HG03575 (cell line): Measurements from ENCODE around the gene TMEM271.
"Not testable (repeated sequence)": the region's sequence is repeated elsewhere in the genome, so short reads cannot be mapped to it uniquely, and the experiment has no call there.

Experiments used
- ATAC-seq: cut with Tn5 transposase; IDR thresholded peaks from one replicate; pipeline ENCODE4 v1.9.1; 2021; ENCODE audit not compliant: unreplicated experiment, insufficient number of reproducible peaks, low FRiP score; ENCODE audit errors: extremely low read depth

TMEM271 gene

DNA sequence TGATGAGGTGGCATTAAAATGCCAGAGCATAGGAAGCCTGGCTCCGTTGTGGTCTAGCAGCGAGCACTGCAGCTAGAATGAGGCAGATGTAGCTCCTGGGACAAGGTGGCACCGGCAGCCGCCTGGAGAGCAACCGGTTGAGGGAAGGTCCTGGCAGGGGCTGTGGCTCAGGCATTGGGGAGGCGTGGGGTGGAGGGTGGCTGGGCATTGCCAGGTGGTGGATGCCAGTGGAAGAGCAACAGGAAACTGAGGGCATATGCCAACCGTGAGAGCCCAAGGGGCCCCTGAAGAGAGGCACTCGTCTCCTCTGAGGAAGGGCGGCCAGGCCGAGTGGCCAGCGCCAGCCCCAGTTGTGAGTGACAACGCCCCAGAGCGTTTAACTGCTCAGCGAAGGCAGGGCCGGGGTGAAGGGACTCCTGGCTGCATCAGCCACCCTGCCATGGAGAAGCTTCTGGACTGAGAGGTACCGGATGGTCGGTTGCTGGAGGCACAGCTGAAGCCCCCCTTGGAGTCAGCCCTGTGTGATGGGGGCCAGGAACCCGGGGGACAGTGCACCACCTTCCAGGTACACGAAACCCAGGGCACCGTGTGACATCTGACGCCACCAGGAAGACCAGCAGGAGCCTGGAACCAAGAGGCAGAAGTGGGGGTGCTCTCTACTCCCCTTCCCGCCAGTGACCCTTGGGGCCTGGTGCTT lies 36.1 kb upstream of the TMEM271 start:
- no peak for ATAC-seq

DNA sequence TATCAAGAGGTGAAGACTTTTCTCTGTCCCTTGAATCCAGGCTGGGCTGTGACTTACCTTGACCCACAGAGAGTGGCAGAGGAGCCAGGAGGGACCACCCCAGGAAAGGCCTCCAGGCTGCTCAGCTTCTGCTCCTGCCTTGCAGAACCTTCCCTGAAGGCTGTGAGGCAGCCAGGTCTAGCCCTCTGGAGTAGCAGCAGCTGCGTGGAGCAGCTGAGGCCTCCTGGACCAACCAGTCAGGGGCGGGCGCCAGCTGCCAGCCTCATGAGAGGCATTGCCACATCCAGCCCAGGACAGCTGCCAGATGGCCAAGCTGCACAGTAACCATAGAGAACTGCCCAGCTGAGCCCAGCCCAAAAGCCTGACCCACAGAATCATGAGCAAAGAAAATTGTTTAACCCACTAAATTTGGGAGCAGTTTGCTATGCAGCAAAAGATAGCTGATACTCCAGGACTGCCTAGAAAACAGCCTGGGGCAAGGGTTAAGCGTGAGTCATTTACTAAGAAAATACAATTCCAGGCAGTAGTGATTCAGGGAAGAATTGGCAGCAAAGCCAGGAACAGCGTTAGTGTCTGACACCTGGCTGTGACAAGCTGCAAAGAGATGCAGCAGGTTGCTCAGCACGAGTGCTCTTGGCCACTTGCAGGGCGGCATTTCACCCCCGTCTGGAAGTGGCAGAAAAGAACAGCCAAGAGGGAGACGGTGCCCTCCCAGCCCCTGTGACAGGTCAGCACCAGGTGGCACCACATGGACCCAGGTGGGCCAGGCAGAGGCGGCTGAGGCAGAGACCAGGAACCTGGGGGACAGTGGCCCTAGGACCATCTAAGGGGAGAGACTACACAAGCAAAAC lies 34.5 kb upstream of the TMEM271 start:
- ATAC-seq, result no peak

DNA sequence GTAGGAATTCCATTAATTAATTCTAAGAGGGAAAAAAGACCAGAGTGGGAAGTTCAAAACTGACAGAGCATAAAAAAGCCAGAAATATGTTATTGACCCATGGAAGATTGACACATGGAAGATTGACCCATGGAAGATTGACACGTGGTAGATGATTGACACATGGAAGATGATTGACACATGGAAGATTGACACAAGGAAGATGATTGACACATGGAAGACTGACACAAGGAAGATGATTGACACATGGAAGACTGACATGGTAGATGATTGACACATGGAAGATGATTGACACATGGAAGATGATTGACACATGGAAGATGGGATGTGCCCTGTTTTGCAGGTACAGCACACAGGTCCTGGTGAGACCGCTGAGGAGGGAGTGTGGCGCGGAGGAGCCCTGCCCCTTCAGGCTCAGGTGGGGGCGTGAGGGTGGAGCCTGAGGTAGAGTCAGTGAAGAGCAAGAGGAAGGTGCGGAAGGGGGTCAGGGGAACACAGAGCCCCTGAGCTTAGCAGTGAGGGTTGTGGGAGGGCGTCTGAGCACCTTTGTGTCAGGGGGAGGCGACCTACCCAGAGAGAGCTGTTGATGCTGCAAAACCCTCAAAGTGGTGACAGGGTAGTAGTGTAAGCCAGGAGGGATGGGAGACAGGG lies 33.4 kb upstream of the TMEM271 start:
- no peak for ATAC-seq

DNA sequence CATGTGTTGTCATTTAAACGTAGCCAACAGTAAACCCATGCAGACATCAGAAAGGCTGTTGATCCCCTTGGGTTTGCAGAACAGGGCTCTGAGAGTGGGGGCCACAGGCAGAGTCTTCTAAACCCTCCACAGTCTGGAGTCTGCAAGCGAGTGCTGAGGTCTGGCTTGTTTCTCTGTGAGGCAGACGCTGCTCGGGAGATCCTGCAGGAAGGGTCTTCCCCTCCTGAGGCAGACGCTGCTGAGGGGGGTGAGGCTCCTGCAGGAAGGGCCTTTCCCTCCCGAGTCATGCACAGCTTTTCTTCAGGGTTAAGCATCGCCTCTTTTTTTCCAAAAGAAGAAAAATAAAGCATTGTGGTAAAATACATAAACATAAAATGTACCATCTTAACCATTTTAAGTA lies 32.1 kb upstream of the TMEM271 start:
- ATAC-seq, result no peak

DNA sequence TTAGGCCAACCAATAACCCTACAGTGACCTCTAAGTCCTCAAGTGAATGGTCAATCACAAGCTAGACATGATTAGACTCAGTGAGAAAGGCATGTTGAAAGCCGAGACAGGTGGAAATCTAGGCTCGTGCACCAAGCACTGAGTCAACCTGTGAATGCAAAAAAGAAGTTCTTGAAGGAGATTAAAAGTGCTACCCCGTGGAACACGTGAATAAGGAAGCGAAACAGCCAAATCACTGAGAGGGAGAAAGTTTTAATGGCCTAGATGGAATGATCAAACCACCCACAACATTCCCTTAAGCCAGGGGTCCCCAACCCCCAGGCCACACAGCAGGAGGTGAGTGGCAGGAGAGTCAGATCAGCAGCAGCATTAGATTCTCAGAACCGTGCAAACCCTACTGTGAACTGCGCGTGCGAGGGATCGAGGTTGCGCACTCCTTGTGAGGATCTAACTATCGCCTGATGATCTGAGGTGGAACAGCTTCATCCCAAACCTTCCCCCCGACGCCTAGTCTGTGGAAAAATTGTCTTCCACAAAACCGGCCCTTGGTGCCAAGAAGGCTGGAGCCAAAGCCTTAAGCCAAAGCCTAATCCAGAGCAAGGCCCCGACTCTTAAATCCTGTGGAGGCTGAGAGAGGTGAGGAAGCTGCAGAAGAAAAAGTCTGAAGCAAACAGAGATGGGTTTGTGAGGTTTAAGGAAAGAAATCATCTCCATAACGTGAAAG lies 29.8 kb upstream of the TMEM271 start:
- no peak for ATAC-seq

DNA sequence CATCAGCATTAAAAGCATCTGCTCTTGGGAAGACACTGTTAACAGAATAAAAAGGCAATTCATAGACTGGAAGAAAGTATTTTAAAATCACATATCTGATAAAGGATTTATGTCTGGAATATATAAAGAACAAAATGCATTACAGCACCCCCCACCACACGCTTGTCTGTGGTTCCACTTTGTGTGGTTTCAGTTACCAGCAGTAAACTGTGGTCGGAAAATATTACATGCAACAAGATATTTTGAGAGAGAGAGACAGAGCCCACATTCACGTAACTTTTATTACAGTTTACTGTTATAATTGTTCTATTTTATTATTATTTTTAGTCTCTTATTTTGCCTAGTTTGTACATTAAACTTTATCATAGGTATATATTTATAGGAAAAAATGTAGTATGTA lies 28.0 kb upstream of the TMEM271 start:
- no peak for ATAC-seq

DNA sequence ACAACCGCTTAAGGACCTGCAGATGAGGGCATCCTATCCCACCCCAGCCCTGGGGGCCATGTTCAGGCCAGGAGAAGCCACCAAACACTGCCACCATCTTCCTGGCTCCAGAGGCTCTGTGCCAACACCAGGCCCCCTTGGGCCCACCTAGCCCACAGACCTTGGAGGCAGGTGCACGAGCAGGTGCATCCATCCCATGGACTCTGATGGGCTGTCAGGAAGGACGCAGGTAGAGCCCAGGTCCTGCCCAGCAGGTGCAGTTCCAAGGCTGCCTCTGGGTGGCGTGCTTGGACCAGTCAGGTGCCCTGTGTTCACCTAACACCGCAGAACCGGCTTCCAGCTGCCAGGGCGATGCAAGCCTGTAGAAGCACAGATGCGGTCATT lies 26.5 kb upstream of the TMEM271 start:
- ATAC-seq, result no peak

DNA sequence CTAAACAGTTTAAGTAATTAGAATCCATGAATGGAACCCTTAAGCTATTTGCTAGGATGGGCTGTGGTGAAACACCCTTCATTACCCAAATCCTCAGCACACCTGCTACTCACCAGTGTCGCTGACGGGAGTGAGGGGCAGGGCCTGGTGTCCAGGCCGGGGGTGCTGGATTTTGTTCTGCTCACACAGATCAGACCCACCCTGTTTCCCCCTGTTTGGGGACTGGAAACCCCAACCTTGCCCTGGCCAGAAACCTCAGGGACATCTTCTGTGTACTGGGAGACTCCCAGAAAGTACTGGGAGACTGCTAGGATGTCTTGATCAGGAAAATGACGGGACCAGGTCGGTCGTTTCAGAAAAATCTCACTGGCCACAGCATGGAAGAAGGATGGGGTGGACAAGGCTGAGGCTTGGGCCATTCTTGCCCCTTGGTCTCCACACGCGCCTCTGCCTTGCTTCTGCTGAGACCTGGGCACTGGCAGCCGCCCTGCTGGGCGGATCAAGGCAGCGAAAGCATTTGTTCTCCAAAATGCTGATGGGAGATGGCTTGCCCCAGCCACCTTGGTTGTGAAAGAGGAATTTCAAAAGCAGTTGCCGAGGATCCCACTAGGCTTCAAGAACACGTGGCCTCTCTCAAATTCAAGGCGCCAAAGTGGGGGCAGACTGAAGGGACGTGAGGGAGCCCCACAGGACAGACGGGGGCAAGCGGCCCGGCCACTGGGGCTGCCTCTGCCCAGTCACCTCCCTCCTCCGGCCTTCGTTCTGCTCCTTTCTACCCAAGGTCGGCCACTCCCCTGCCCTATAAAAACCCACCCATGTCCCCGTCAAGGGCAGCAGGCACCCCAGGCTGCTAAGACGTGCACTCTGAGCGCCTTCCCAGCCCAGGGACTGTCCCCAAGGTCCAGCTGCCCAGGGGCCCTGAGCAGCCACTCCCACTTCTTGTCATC lies 25.8 kb upstream of the TMEM271 start:
- ATAC-seq, result no peak

DNA sequence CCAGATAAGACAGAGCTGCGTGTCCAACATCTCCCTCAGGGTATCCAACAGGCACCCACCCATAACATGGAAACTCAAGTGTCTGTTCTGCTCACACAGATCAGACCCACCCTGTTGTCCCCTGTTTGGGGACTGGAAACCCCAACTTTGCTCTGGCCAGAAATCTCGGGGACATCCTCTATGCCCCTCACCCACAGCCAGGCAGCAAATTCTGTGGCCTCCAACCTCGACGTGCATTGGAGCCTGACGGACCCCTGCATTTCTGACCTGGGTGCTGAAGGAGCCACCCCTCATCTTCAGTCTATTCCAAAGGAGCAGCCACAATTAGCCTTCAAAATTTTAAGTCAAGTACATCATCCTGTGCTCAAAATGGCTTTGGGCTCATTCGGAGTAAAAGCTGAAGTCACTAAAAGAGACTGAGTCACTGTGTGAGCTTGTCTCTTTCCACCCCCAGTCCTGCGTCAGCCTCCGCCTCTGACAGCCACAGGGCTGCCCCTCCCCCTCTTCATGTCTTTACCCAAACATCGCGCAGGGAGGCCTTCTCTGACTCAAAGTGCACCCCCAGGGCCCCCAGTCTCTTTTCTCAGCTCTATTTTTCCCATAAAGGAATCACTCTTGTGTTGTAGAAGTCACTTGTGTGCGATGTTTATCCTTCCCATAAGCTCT lies 24.9 kb upstream of the TMEM271 start:
- ATAC-seq, result no peak

DNA sequence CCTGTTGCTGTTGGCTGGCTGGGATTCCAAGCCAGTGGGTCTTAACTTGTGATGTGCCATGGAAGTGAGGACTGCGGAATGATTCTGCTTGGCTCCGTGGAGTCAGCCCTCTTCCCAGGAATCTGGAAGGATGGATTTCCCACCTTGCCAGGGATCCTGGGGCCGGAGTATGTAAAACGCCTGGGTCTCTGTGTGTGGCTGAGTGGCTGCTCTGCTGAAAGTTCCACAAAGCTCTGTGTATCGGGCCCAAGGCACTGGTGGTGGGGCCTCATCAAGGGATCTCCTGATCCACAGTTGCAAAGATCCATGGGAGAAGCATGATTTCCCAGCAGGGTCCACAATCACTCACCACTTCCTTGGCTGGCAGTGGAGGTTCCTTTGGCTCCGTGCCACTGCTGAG lies 24.1 kb upstream of the TMEM271 start:
- no peak for ATAC-seq

DNA sequence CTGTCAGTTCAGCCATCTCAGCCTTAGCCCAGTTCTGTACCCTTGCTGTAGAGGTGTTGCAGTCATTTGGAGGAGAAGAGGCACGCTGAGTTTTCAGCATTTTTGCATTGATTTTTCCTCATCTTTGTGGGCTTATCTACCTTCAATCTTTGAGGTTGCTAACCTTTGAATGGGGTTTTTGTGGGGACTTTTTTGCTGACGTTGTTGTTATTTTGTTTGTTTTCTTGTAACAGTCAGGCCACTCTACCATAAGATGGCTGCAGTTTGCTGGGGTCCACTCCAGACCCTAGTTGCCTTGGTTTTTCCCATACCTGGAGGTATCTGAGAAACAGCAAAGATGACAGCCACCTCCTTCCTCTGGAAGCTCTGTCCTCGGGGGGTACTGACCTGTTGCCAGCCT lies 22.8 kb upstream of the TMEM271 start:
- no peak for ATAC-seq

DNA sequence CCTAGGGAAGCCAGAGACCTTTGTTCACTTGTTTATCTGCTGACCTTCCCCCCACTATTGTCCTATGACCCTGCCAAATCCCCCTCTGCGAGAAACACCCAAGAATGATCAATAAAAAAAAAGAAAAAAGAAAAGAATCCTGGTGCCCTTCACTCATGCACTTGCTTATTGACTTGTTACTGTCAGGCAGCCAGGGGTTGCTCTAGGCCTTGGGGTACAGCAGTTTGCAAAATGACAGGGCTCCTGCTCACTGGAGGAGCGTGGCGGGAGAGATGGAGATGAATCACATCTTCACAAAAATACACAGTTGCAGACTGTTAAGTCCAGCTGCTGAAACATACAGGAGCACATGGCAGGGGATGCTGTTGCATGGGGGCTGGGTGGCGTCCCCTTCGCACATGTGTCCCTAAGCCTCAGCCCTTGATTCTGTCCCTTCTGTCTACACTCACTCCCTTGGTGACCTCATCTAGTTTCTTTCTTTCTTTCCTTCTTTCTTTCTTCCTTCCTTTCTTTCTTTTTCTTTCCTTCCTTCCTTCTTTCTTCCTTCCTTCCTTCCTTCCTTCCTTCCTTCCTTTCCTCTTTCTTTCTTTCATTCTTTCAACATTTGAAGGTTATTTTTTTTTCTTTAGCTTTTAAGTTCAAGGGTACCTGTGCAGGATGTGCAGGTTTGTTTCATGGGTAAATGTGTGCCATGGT lies 16.9 kb upstream of the TMEM271 start:
- no peak for ATAC-seq

DNA sequence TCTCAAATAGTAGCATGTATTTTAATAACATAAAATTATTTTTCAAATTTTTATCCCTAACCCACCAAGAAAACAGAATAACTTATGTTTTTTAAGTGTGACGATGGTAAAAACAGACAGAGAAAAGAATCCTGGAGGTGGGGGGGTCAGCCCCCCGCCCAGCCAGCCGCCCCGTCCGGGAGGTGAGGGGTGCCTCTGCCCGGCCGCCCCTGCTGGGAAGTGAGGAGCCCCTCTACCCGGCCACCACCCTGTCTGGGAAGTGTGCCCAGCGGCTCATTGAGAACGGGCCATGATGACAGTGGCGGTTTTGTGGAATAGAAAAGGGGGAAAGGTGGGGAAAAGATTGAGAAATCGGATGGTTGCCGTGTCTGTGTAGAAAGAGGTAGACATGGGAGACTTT lies 16.1 kb upstream of the TMEM271 start:
- ATAC-seq, result not testable (repeated sequence)

DNA sequence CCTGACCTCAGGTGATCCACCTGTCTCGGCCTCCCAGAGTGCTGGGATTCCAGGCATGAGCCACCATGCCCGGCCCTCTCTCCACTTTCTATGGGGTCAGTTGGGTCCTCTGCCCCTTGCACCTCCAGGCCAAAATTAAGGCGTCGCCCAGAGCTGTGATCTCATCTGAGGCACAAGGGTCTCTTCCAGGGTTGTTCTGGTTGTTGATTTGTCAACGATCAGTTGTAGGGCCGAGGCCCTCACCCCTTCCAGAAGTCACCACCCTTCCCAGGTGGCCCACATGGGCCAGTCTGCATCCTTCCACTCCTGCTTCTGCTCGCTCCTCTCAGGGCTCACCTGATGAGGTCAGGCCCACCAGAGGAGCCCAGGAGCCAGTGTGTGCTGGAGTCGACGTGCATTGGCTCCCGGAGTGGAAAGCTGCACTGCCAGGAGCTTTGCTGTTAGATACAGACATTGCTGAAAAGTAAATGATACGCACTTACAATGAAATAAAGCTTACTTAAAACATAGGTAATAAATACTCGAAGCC lies 14.3 kb upstream of the TMEM271 start:
- no peak for ATAC-seq

DNA sequence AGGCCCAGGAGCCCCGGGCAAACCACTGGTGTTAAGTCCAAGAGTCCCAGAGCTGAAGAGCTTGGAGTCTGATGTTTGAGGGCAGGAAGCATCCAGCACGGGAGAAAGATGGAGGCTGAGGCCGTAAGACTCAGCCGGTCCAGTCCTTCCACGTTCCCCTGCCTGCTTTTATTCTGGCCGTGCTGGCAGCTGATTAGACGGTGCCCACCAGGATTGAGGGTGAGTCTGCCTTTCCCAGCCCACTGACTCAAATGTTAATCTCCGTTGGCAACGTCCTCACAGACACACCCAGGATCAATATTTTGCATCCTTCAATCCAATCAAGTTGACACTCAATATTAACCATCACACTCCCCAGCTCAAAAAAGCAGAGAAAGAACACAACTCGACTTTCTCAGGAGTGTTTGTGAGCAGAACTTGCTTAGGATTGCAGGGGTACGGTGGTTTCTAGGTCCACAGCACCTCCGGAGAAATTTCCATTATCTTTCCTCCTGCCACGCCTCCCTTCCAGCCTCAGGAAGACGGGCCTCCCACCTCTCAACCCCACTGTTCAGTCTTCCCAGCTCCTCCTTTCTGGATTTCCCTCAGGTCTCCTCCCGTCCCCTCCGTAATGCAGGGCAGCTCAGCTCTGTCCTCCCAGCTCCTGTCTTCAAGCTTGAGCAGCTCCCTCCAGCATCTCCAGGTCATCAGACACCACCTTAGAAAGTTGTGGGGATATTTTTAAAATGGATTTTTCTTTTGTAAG lies 13.3 kb upstream of the TMEM271 start:
- ATAC-seq, result no peak

DNA sequence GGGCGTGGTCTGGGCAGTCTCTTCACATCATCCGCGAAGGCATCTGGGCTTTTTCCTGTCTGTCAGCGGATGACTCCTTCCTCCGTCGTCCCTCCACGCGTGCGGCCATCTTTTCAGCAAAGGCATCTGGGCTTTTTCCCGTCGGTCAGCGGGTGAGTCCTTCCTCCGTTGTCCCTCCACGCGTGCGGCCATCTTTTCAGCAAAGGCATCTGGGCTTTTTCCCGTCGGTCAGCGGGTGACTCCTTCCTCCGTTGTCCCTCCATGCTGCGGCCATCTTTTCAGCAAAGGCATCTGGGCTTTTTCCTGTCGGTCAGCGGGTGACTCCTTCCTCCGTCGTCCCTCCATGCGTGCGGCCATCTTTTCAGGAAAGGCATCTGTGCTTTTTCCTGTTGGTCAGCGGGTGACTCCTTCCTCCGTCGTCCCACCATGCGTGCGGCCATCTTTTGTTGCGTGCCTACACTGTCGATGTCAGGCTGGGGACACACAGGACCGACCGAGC lies 12.3 kb upstream of the TMEM271 start:
- ATAC-seq, result no peak
